Jurkat, Clone E6-1 (cell line): Measurements from ENCODE around the gene KCNG3. TPM values are rescaled to one million over a fixed set of nuclear protein-coding genes. Genes with fewer than 3 reads are reported as not detected.
A peak's percentile ranks its signal among the peaks of the same experiment; 100 is the strongest.

Source experiments
- DNase-seq: peaks from one replicate; pipeline ENCODE4 v3.0.0-alpha.2; 2011; ENCODE audit warnings: low read depth, low spot score
- H3K4me3 ChIP-seq: 2 replicates; pipeline ENCODE4 v1.5.1; 2011; ENCODE audit warnings: mild to moderate bottlenecking, low read length, control low read depth, moderate library complexity
- polyA plus RNA-seq: library from polyadenylated mRNA; unstranded; fragments of >200 nt; gene quantifications from one replicate; pipeline ENCODE4 v1.2.1, GENCODE V29; 2012; ENCODE audit warnings: missing spikeins; ENCODE audit not compliant: insufficient read length, insufficient read depth

The KCNG3 gene
- polyA plus RNA-seq = 0.95 TPM

- peak within 1 kb of the TSS; percentile 65 for H3K4me3 ChIP-seq
- DNase-seq = peak; percentile 28
These were observed at the start of gene KCNG3 for GRCh38 chr2:42493468-42494354. TSS of gene KCNG3 (minus strand) at chr2:42493982. CDS start at chr2:42493501, 481 bp downstream.

GRCh38 chr2:42542871-42543270 lies 49.1 kb upstream of the KCNG3 start:
- DNase-seq = no peak

GRCh38 chr2:42537493-42537892 lies 43.7 kb upstream of the KCNG3 start:
- DNase-seq = no peak
- no peak overlapping the region for H3K4me3 ChIP-seq

More at GRCh38 chr2:42542871-42543270, 49.1 kb upstream of the KCNG3 start:
- H3K4me3 ChIP-seq = no peak overlapping the region

- no peak for DNase-seq
- no peak overlapping the region for H3K4me3 ChIP-seq
These were observed 38.6 kb upstream of the KCNG3 start for GRCh38 chr2:42532397-42532796.

- DNase-seq = peak; percentile 79
- H3K4me3 ChIP-seq = no peak overlapping the region
These were observed 29.6 kb upstream of the KCNG3 start for GRCh38 chr2:42523341-42523740.

GRCh38 chr2:42522035-42522434 lies 28.3 kb upstream of the KCNG3 start:
- no peak for DNase-seq
- H3K4me3 ChIP-seq = no peak overlapping the region

- DNase-seq = no peak
- H3K4me3 ChIP-seq = no peak overlapping the region
These were observed 25.8 kb upstream of the KCNG3 start for GRCh38 chr2:42519624-42520023.

- DNase-seq = no peak
- H3K4me3 ChIP-seq = no peak overlapping the region
These were observed 22.7 kb upstream of the KCNG3 start for GRCh38 chr2:42516418-42516901.

- DNase-seq = no peak
These were observed 19.6 kb upstream of the KCNG3 start for GRCh38 chr2:42513252-42513918.

GRCh38 chr2:42510608-42511243 lies 16.9 kb upstream of the KCNG3 start:
- no peak for DNase-seq
- H3K4me3 ChIP-seq = no peak overlapping the region

More at GRCh38 chr2:42513252-42513918, 19.6 kb upstream of the KCNG3 start:
- H3K4me3 ChIP-seq = no peak overlapping the region

- no peak for DNase-seq
- no peak overlapping the region for H3K4me3 ChIP-seq
These were observed 16.4 kb upstream of the KCNG3 start for GRCh38 chr2:42510191-42510590.

GRCh38 chr2:42504364-42505230 lies 10.8 kb upstream of the KCNG3 start:
- no peak for DNase-seq
- no peak overlapping the region for H3K4me3 ChIP-seq

GRCh38 chr2:42503291-42503690 lies 9.5 kb upstream of the KCNG3 start:
- DNase-seq = no peak
- H3K4me3 ChIP-seq = no peak overlapping the region

- no peak overlapping the region for H3K4me3 ChIP-seq
- DNase-seq = no peak
These were observed 4.7 kb upstream of the KCNG3 start for GRCh38 chr2:42498497-42498896.

- DNase-seq = no peak
- peak overlapping the region; percentile 65 for H3K4me3 ChIP-seq
These were observed 1.8 kb upstream of the KCNG3 start for GRCh38 chr2:42495611-42496010.

GRCh38 chr2:42495234-42495581 lies 1.4 kb upstream of the KCNG3 start:
- DNase-seq = no peak
- peak overlapping the region; percentile 65 for H3K4me3 ChIP-seq

GRCh38 chr2:42494355-42495233 lies 812 bp upstream of the KCNG3 start:
- H3K4me3 ChIP-seq = peak overlapping the region; percentile 65
- DNase-seq = peak; percentile 75
